HepG2 (cell line): Measurements from ENCODE around the gene HMGB2. TPM values are rescaled to one million over a fixed set of nuclear protein-coding genes. Genes with fewer than 3 reads are reported as not detected.
A peak's percentile ranks its signal among the peaks of the same experiment; 100 is the strongest.

ENCODE experiments used
- ARID4A ChIP-seq: sonication (generic); formaldehyde crosslinking; IDR thresholded peaks from 2 replicates; pipeline ENCODE4 v1.5.0; 2020; ENCODE audit warnings: mild to moderate bottlenecking, missing genetic modification reagents, borderline replicate concordance
- ELF3 ChIP-seq: IDR thresholded peaks from 2 replicates; pipeline ENCODE4 v1.6.1; 2016; ENCODE audit warnings: missing genetic modification reagents, missing compliant biosample characterization
- GZF1 ChIP-seq: sonication (generic); formaldehyde crosslinking; IDR thresholded peaks from 2 replicates; pipeline ENCODE4 v1.5.1; 2020; ENCODE audit warnings: mild to moderate bottlenecking, missing genetic modification reagents
- HES4 ChIP-seq: sonication (generic); formaldehyde crosslinking; IDR thresholded peaks from 2 replicates; pipeline ENCODE4 v1.9.0; 2021; ENCODE audit warnings: mild to moderate bottlenecking, missing genetic modification reagents, borderline replicate concordance
- HNRNPLL ChIP-seq: fragments of 200-400 bp; formaldehyde crosslinking; IDR thresholded peaks from 2 replicates; pipeline ENCODE4 v1.6.1; 2017; ENCODE audit warnings: mild to moderate bottlenecking, low read depth, low read length; ENCODE audit not compliant: poor library complexity, severe bottlenecking
- SALL1 ChIP-seq: sonication (generic); formaldehyde crosslinking; IDR thresholded peaks from 2 replicates; pipeline ENCODE4 v1.8.0; 2022; ENCODE audit warnings: mild to moderate bottlenecking, missing genetic modification reagents
- SAP130 ChIP-seq: IDR thresholded peaks from 2 replicates; pipeline ENCODE4 v1.6.1; 2016; ENCODE audit warnings: low read depth
- SIN3A ChIP-seq: IDR thresholded peaks from 2 replicates; pipeline ENCODE4 v1.6.1; 2011; ENCODE audit warnings: low read depth, mild to moderate bottlenecking, control low read depth, low read length, borderline replicate concordance
- SOX6 ChIP-seq, 2 experiments: fragments of 450-650 bp in 1 of 2; sonication (generic) in 1 of 2; formaldehyde crosslinking in 1 of 2; IDR thresholded peaks; 2 replicates each; pipeline versions ENCODE4 v1.4.0 to v1.6.1; 2017 to 2020; ENCODE audit warnings: antibody characterized with exemption in 1 of 2, mild to moderate bottlenecking in 1 of 2, missing genetic modification reagents in 1 of 2
- ZFP36L2 ChIP-seq: sonication (generic); formaldehyde crosslinking; IDR thresholded peaks from 2 replicates; pipeline ENCODE4 v1.4.0; 2020; ENCODE audit warnings: missing genetic modification reagents
- ZMAT3 ChIP-seq: sonication (generic); formaldehyde crosslinking; conservative IDR thresholded peaks from 2 replicates; pipeline ENCODE4 v1.7.0; 2021; ENCODE audit warnings: missing genetic modification reagents
- ZMYM3 ChIP-seq: sonication (generic); formaldehyde crosslinking; IDR thresholded peaks from 2 replicates; pipeline ENCODE4 v1.5.1; 2020; ENCODE audit warnings: mild to moderate bottlenecking, missing genetic modification reagents
- ZNF556 ChIP-seq: sonication (generic); formaldehyde crosslinking; IDR thresholded peaks from 2 replicates; pipeline ENCODE4 v1.4.0; 2020; ENCODE audit warnings: mild to moderate bottlenecking, missing genetic modification reagents, borderline replicate concordance
- ZNF574 ChIP-seq: sonication (generic); formaldehyde crosslinking; IDR thresholded peaks from 2 replicates; pipeline ENCODE4 v1.4.0; 2020; ENCODE audit warnings: missing genetic modification reagents
- ZNF629 ChIP-seq: sonication (generic); formaldehyde crosslinking; conservative IDR thresholded peaks from 2 replicates; pipeline ENCODE4 v1.5.0; 2020; ENCODE audit warnings: missing genetic modification reagents
- polyA plus RNA-seq, 8 experiments: library from polyadenylated mRNA; depleted of rRNA in 3 of 8; stranded (reverse) in 7 of 8; unstranded in 1 of 8; fragments of >200 nt; fragmentation: Illumina TruSeq in 4 of 8; extraction: Trizol in 4 of 8; gene quantifications; 2 replicates each; pipeline versions ENCODE4 v1.2.1 to v1.2.3, GENCODE V29; 2011 to 2016; ENCODE audit warnings: low read depth in 4 of 8, missing spikeins in 1 of 8, mixed read lengths in 1 of 8; ENCODE audit not compliant: insufficient read depth in 1 of 8
- total RNA-seq, 5 experiments: library from RNA; depleted of rRNA; stranded (reverse); fragments of >200 nt; fragmentation: Illumina TruSeq; extraction: Trizol; gene quantifications; 2 replicates each; pipeline ENCODE4 v1.2.3, GENCODE V29; 2016; ENCODE audit warnings: low read depth in 1 of 5
- TF ChIP-seq, protein P1 (sequence below): sonication (generic); formaldehyde crosslinking; IDR thresholded peaks from 2 replicates; pipeline ENCODE4 v1.5.0; 2020; ENCODE audit warnings: mild to moderate bottlenecking, missing genetic modification reagents
- TF ChIP-seq, protein P2 (sequence below): sonication (generic); formaldehyde crosslinking; IDR thresholded peaks from 2 replicates; pipeline ENCODE4 v1.8.1; 2023; ENCODE audit warnings: mild to moderate bottlenecking, missing genetic modification reagents, borderline replicate concordance

The HMGB2 gene
- total and polyA plus RNA-seq, 2 of the 13 experiments (the other 11 are each of a cell fraction or from before 2014, with no cell fraction given), result 90.5 to 332 TPM

GRCh38 chr4:173371292-173372192 is 37.4 kb upstream of the HMGB2 start (continued):
- TF ChIP-seq SALL1 (CRISPR knock-in tag) (peak; percentile 51; the same call in 1 of the 2 replicates), HNRNPLL (peak; percentile 95), SAP130 (peak; percentile 77), ZMYM3 (CRISPR knock-in tag) (0 out of 2 replicates have a peak, but pooled peaks have one; percentile 26), ZMAT3 (no peak; the same call in 1 of the 2 replicates), HES4 (CRISPR knock-in tag) (peak; percentile 25; the same call in 1 of the 2 replicates), GZF1 (CRISPR knock-in tag) (0 out of 2 replicates have a peak, but pooled peaks have one; percentile 21), ELF3 (CRISPR knock-in tag) (peak; percentile 31; the same call in 1 of the 2 replicates), ARID4A (CRISPR knock-in tag) (peak; percentile 57; the same call in 1 of the 2 replicates), ZNF629 (CRISPR knock-in tag) (0 out of 2 replicates have a peak, but pooled peaks have one; percentile 14), SIN3A (peak; percentile 40; the same call in 1 of the 2 replicates), SOX6 (IDR thresholded peaks at IDR 0.05) (no peak), SOX6 (CRISPR knock-in tag; IDR thresholded peaks at IDR 0.05) (peak; percentile 31; the same call in 1 of the 2 replicates), ZNF574 (CRISPR knock-in tag) (peak; percentile 39; the same call in 1 of the 2 replicates), ZFP36L2 (no peak), ZNF556 (peak; percentile 48; the same call in 1 of the 2 replicates)
- TF ChIP-seq, protein P1, sequence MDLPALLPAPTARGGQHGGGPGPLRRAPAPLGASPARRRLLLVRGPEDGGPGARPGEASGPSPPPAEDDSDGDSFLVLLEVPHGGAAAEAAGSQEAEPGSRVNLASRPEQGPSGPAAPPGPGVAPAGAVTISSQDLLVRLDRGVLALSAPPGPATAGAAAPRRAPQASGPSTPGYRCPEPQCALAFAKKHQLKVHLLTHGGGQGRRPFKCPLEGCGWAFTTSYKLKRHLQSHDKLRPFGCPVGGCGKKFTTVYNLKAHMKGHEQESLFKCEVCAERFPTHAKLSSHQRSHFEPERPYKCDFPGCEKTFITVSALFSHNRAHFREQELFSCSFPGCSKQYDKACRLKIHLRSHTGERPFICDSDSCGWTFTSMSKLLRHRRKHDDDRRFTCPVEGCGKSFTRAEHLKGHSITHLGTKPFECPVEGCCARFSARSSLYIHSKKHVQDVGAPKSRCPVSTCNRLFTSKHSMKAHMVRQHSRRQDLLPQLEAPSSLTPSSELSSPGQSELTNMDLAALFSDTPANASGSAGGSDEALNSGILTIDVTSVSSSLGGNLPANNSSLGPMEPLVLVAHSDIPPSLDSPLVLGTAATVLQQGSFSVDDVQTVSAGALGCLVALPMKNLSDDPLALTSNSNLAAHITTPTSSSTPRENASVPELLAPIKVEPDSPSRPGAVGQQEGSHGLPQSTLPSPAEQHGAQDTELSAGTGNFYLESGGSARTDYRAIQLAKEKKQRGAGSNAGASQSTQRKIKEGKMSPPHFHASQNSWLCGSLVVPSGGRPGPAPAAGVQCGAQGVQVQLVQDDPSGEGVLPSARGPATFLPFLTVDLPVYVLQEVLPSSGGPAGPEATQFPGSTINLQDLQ (CRISPR knock-in tag), result no peak
- TF ChIP-seq, protein P2, sequence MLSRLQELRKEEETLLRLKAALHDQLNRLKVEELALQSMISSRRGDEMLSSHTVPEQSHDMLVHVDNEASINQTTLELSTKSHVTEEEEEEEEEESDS (CRISPR knock-in tag), result no peak
